Activated CD8-positive, alpha-beta memory T cell treated with anti-CD3 and anti-CD28 coated beads, Interleukin-2, amount 50 U/mL, for 24 hours (primary cell): Measurements from ENCODE around the gene UBE2M.
"Not testable (repeated sequence)": the region's sequence is repeated elsewhere in the genome, so short reads cannot be mapped to it uniquely, and the experiment has no call there.

ENCODE experiments used
- DNase-seq: peaks from one replicate; pipeline ENCODE4 v3.0.0-alpha.2; 2020; ENCODE audit errors: extremely low read depth

UBE2M gene

DNA sequence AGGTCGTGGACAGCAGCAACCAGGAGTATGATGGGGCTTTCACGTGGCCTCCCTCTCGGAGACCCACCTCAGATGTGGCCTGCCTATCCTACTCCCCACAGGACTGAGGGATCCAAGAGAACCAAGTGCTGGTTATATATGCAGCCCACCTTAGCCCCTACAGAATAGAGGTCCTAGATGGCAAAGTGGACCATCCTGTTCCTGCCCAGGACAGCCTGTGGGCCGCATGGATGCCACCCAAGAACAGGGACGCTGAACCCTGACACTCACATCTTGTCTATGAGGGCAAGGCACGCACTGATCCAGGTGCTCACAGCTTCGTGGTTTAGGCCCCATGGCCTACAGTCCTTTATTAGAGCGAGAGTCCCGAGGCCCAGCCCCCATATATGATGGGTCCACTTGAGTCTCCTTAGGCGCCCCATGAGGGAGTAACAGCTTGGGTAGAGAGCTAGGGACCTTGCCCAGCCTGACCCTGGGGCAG lies 45.2 kb downstream of the UBE2M start:
- no peak for DNase-seq

DNA sequence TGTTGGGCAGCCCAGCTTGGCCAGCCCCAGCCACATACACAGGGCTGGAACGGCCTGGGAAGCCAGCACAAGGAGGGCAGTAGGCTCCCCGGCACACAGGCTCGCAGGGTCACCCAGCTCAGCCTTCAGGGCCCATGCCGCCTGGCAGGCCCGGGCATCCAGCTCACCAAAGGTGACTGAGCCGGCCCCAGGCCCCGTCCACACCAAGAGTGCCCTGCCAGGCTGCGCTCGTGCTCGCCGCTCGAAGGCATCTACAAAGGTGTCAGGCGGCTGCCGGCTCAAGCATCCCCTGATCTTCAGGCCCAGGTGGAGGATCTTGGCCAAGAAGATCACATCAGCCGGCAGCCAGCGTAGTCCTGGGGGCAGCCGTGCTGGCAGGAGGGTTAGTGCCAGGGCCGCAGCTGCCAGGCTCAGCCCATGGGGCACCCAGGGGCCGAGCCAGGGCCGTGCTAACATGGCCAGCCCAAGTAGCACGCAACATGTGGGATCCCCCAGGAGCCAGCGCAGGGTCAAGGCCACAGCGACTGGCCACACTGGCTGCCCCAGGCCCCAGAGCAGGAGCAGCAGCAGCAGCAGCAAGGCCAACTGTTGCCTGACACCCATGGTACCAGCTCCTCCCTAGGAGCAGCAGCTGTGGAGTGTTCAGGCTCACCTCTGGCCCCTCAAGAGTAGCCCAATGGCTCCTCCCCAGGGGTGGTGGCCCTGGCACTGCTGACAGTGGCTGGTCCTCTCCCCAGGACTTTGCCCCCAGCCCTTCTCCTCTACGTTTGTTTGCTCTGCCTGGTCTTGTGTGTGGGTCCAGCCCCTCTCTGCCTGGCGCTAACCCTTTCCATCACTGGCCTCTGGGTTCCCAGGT lies 46.8 kb downstream of the UBE2M start, which contains the start of gene SLC27A5:
TSS of gene SLC27A5 (minus strand) at position 640 of the 856 bp plus-strand sequence. CDS start at position 603, 37 bp downstream.
- DNase-seq, result no peak

DNA sequence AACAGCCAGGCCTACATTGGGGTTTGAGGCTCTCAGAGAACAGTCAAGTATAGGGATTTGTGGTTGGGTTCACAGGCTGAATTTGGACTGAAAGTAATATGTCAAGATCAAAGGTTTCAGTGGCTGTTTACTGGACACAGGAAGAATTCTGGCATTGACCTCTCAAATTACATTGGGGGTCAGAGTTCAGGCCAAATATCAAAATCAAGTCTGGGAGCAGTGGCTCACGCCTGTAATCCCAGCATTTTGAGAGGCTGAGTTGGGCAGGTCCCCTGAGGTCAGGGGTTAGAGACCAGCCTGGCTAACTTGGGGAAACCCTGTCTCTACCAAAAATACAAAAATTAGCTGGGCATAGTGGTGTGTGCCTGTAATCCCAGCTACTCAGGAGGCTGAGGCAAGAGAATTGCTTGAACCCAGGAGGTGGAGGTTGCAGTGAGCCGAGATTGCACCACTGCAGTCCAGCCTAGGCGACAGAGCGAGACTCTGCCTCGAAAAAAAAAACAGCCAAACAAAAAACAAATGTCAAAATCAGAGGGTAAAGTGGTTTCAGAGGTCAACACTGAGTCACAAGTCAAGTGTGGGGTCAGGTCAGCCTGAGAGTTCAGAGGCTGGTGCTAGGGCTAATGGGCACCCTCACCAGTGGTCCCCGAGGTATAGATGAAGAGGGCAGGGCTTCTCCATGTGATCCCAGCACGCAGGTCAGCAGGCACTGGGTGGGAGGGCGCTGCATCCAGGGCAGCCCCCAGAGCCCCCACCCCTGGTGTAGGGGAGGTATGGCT lies 48.1 kb downstream of the UBE2M start:
- no peak for DNase-seq

DNA sequence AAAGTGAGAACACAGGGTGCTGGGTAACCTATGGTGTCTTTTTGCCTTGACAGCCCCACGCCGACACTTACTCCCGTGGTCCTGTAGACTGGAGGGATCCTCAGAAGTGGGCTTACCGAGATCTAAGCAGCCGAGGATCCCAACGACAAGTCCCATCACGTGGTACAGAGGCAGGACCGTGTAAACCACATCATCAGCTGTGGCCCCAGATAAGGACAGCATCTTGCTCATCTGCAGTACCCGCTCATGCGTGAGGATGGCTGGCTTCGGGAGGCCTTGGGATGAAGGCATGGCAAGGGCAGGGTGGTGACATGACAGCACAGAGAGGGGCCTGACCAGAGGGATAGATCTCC lies 48.7 kb downstream of the UBE2M start:
- DNase-seq, result no peak

DNA sequence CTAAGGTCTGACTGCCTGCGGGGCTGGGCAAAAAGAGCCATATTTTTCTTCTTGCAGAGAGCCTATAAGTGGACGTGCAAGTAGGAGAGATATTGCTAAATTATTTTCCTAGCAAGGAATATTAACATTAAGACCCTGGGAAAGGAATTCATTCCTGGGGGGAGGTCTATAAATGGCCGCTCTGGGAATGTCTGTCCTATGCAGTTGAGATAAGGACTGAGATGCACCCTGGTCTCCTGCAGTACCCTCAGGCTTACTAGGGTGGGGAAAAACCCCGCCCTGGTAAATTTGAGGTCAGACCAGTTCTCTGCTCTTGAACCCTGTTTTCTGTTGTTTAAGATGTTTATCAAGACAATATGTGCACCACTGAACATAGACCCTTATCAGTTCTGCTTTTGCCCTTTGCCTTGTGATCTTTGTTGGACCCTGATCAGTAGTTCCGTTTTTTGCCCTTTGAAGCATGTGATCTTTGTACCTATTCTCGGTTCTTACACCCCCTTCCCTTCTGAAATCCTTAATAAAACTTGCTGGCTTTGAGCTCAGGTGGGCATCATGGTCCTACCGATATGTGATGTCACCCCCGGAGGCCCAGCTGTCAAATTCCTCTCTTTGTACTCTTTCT lies 50.7 kb downstream of the UBE2M start:
- DNase-seq, result not testable (repeated sequence)
